ENCODE results near the gene OSBP. TPM values are rescaled to one million over a fixed set of nuclear protein-coding genes. Genes with fewer than 3 reads are reported as not detected.

The OSBP gene
- total and polyA plus RNA-seq, 2 experiments from 2014 or later: 11.0 to 39.3 TPM

DNA sequence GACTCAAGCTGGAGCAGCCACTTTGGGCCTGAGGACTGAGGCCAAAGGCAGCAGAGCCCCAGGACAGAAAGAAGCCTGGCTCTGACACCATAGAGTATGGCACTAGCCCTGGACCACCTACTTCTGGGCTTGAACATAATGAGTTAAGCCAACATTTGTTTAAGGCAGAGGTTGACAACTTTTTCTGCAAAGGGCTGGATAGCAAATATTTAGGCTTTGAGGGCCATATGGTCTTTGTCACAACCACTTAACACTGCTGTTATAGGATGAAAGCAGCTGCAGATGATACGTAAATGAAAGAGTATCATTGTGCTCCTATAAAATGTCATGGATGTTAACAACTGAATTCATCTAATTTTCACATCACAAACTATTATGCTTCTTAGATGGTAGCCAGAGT lies 16.6 kb downstream of the OSBP start:
- H3K36me3 Mint-ChIP-seq (ENCODE audit: low read depth): peaks cover 79% of the 10 kb centered on the region
- peaks cover 6% of the 10 kb centered on the region for H3K79me2 ChIP-seq (replicated peaks; ENCODE audit: insufficient read depth)
- no peaks in the 10 kb centered on the region; the same call in 2 of the 3 replicates for H3K9me3 Mint-ChIP-seq
- TF ChIP-seq ZNF114 (CRISPR knock-in tag; IDR thresholded peaks at IDR 0.05) (no peak), CREB1 (CRISPR knock-in tag; IDR thresholded peaks at IDR 0.05; ENCODE audit: low read depth) (no peak), STAT1 (IDR thresholded peaks at IDR 0.05; ENCODE audit: unreplicated experiment) (no peak), JUNB (IDR thresholded peaks at IDR 0.05; ENCODE audit: unreplicated experiment) (no peak)
- H3K4me1 ChIP-seq (ENCODE audit: insufficient read depth): no peaks in the 10 kb centered on the region
- H3K27me3 Mint-ChIP-seq (ENCODE audit: insufficient read depth, low read depth, poor library complexity): no peaks in the 10 kb centered on the region
- ATAC-seq (no peak), DNase-seq (ENCODE audit: low spot score) (no peak)
- H4K20me1 ChIP-seq (replicated peaks; ENCODE audit: insufficient read depth): peaks cover 13% of the 10 kb centered on the region
- H3K4me3 ChIP-seq: no peak overlapping the region
- H3K4me2 ChIP-seq: no peak overlapping the region
- no peak overlapping the region for H2AFZ ChIP-seq
- no peak overlapping the region for H3K4me3 Mint-ChIP-seq
- H3K27ac ChIP-seq (ENCODE audit: low read depth): no peak overlapping the region
- H3K27ac Mint-ChIP-seq: no peak overlapping the region
- no peaks in the 10 kb centered on the region for H3F3A ChIP-seq (replicated peaks; ENCODE audit: low read depth)
- H3K9me2 ChIP-seq (ENCODE audit: insufficient read depth): no peaks in the 10 kb centered on the region
- H3K27me3 ChIP-seq (ENCODE audit: insufficient read depth): no peaks in the 10 kb centered on the region
- no peaks in the 10 kb centered on the region for H3K4me1 Mint-ChIP-seq
- H3K36me3 ChIP-seq (ENCODE audit: insufficient read depth): peaks cover 37% of the 10 kb centered on the region

DNA sequence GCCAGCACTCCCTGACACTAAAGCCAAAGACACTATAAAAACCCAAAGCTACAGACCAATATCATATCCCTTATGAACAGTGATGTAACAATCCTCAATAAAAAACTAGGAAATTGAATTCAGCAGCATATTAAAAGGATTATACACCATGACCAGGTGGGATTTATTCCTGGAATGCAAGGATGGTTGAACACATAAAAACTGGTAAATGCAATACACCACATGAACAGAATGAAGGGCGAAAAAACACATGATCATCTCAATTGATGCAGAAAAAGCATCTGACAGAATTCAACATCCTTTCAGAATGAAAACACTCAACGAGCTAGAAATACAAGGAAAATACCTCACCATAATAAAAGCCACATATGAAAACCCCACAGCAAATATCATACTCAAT lies 31.3 kb downstream of the OSBP start:
- peaks cover 8% of the 10 kb centered on the region for H3K27me3 Mint-ChIP-seq (ENCODE audit: insufficient read depth, low read depth, poor library complexity)
- Histone ChIP-seq H3K4me3 (no peak overlapping the region), H3K27me3 (ENCODE audit: insufficient read depth) (no peaks in the 10 kb centered on the region), H3K4me1 (ENCODE audit: insufficient read depth) (no peaks in the 10 kb centered on the region), H4K20me1 (replicated peaks; ENCODE audit: insufficient read depth) (no peaks in the 10 kb centered on the region), H3K79me2 (replicated peaks; ENCODE audit: insufficient read depth) (peaks cover 6% of the 10 kb centered on the region), H2AFZ (no peak overlapping the region), H3F3A (replicated peaks; ENCODE audit: low read depth) (no peaks in the 10 kb centered on the region), H3K36me3 (ENCODE audit: insufficient read depth) (peaks cover 23% of the 10 kb centered on the region), H3K4me2 (no peak overlapping the region), H3K27ac (ENCODE audit: low read depth) (no peak overlapping the region), H3K9me2 (ENCODE audit: insufficient read depth) (no peaks in the 10 kb centered on the region)
- H3K4me1 Mint-ChIP-seq: no peaks in the 10 kb centered on the region
- TF ChIP-seq ZNF331 (CRISPR knock-in tag; IDR thresholded peaks at IDR 0.05; ENCODE audit: low read depth) (no peak), STAT1 (IDR thresholded peaks at IDR 0.05; ENCODE audit: unreplicated experiment) (no peak), EZH2phosphoT487 (IDR thresholded peaks at IDR 0.05; ENCODE audit: unreplicated experiment) (no peak)
- TF ChIP-seq, protein P1, sequence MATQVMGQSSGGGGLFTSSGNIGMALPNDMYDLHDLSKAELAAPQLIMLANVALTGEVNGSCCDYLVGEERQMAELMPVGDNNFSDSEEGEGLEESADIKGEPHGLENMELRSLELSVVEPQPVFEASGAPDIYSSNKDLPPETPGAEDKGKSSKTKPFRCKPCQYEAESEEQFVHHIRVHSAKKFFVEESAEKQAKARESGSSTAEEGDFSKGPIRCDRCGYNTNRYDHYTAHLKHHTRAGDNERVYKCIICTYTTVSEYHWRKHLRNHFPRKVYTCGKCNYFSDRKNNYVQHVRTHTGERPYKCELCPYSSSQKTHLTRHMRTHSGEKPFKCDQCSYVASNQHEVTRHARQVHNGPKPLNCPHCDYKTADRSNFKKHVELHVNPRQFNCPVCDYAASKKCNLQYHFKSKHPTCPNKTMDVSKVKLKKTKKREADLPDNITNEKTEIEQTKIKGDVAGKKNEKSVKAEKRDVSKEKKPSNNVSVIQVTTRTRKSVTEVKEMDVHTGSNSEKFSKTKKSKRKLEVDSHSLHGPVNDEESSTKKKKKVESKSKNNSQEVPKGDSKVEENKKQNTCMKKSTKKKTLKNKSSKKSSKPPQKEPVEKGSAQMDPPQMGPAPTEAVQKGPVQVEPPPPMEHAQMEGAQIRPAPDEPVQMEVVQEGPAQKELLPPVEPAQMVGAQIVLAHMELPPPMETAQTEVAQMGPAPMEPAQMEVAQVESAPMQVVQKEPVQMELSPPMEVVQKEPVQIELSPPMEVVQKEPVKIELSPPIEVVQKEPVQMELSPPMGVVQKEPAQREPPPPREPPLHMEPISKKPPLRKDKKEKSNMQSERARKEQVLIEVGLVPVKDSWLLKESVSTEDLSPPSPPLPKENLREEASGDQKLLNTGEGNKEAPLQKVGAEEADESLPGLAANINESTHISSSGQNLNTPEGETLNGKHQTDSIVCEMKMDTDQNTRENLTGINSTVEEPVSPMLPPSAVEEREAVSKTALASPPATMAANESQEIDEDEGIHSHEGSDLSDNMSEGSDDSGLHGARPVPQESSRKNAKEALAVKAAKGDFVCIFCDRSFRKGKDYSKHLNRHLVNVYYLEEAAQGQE (IDR thresholded peaks at IDR 0.05; ENCODE audit: unreplicated experiment): no peak
- TF ChIP-seq, protein P2, sequence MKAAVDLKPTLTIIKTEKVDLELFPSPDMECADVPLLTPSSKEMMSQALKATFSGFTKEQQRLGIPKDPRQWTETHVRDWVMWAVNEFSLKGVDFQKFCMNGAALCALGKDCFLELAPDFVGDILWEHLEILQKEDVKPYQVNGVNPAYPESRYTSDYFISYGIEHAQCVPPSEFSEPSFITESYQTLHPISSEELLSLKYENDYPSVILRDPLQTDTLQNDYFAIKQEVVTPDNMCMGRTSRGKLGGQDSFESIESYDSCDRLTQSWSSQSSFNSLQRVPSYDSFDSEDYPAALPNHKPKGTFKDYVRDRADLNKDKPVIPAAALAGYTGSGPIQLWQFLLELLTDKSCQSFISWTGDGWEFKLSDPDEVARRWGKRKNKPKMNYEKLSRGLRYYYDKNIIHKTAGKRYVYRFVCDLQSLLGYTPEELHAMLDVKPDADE (IDR thresholded peaks at IDR 0.05): no peak
- H3K27ac Mint-ChIP-seq: no peak overlapping the region
- peaks cover 21% of the 10 kb centered on the region for H3K9me3 Mint-ChIP-seq
- H3K36me3 Mint-ChIP-seq (ENCODE audit: low read depth): peaks cover 63% of the 10 kb centered on the region
- ATAC-seq (no peak), DNase-seq (ENCODE audit: low spot score) (no peak)
- no peak overlapping the region for H3K4me3 Mint-ChIP-seq
